SU-DHL-6 (cell line): ENCODE measurements around the gene SYT7.

ENCODE experiments used
- EZH2phosphoT487 ChIP-seq: fragments of 200-600 bp; sonication (generic), shearing (Covaris generic); conservative IDR thresholded peaks from 2 replicates; pipeline ENCODE4 v1.6.1; 2018; ENCODE audit warnings: mild to moderate bottlenecking, antibody characterized with exemption, low read length, moderate library complexity, mixed read lengths
- TF ChIP-seq, protein P1 (sequence below): fragments of 200-600 bp; sonication (generic); IDR thresholded peaks from one replicate; pipeline ENCODE4 v1.5.1; 2017; ENCODE audit warnings: antibody characterized with exemption, mild to moderate bottlenecking, low read length, moderate library complexity; ENCODE audit not compliant: insufficient read depth, poor library complexity, severe bottlenecking

DNA sequence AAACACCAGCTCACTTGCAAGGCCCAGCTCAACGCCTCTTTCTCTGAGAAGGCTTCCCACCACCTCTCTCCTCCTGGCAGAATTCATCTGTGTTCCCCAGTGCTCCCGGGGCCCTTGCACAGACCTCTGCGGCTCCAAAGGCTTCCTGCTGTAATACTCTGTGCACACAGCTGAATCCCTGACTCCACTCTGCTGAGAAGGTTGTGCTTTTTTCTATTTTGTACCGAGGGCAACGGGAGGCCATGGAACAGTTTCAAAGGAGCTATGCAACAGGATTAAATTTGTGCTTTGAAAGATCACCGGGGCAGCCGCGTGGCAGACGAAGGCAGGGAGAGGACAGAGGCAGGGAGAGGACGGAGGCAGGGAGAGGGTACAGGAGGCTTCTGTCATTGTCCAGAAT is 49.2 kb upstream of the SYT7 start:
- TF ChIP-seq, protein P1, sequence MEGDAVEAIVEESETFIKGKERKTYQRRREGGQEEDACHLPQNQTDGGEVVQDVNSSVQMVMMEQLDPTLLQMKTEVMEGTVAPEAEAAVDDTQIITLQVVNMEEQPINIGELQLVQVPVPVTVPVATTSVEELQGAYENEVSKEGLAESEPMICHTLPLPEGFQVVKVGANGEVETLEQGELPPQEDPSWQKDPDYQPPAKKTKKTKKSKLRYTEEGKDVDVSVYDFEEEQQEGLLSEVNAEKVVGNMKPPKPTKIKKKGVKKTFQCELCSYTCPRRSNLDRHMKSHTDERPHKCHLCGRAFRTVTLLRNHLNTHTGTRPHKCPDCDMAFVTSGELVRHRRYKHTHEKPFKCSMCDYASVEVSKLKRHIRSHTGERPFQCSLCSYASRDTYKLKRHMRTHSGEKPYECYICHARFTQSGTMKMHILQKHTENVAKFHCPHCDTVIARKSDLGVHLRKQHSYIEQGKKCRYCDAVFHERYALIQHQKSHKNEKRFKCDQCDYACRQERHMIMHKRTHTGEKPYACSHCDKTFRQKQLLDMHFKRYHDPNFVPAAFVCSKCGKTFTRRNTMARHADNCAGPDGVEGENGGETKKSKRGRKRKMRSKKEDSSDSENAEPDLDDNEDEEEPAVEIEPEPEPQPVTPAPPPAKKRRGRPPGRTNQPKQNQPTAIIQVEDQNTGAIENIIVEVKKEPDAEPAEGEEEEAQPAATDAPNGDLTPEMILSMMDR: no peak
- TF ChIP-seq EZH2phosphoT487: no peak
